ENCODE data around the gene SPINK4.

GRCh38 chr9:33223696-33224095 is 16.3 kb upstream of the SPINK4 start:
- TF ChIP-seq CTCF (IDR thresholded peaks at IDR 0.05) (no peak), POLR2A (IDR thresholded peaks at IDR 0.05) (no peak)
